Activated CD4-positive, CD25-positive, alpha-beta regulatory T cell (primary cell): ENCODE results near the gene WDR49.

Experiments
- DNase-seq, 4 experiments: peaks; one replicate each; lab custom pipeline; 2025; lab: John Stamatoyannopoulos, UW

WDR49 gene

GRCh38 chr3:167653760-167654159, at the start of gene WDR49:
TSS of gene WDR49 (minus strand) at chr3:167653942. CDS start at chr3:167653425, 517 bp downstream.
- DNase-seq, result no peak

DNA sequence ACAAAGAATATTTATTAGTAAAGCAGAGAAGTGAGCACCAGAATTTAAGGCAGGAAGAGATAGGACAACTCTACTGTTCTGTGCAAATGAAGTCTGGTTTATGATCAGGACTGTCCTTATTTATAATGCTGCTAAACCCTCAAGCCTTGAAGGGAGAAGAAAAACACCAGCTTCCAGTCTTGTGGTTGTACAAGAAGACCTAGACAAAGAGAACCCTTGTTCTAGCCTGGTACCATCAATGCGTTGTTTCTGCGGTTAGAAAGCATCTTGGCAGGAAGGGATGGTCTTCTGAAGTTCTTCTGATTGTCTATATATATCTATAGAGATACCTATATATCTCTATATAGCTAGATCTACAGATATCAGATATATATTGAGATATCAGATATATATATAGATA, 47.2 kb upstream of the WDR49 start:
- DNase-seq, result no peak

DNA sequence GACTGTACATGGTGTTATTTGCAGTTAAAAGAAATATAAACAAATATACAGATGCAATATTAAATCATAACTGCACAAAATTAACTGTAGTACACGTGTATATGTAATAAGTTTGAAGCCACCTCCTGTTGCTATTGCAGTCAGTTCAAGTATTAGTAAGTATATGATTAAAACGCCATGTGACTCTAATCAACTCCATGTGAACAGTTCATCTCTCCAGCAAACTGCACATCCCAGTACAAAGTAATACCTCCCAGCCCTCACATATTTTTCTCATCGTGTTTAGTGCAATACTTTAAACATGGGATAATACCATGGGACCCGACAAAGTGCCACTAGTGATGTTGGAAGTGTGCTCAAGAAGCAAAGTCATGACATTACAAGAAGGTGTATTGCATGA, 46.3 kb upstream of the WDR49 start:
- DNase-seq, result no peak

DNA sequence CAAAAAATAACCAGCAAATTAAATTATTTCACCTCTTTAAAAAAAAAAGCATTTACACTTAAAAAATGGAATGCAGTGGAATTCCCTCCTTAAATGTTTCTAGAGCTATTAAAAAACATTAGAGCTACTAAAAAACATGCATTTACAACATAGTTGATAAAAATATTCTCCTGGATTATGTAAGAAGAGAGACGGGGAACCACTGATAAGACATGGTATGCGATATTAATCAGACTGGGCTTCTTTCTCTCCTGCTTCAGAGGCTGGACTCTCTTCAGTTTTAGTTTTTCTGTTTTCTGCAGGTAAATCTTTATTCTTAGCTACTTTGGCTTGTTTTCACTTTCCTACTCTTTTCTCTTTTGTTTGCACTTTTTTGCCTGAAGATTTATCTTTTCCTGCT, 40.4 kb upstream of the WDR49 start:
- DNase-seq, result no peak

DNA sequence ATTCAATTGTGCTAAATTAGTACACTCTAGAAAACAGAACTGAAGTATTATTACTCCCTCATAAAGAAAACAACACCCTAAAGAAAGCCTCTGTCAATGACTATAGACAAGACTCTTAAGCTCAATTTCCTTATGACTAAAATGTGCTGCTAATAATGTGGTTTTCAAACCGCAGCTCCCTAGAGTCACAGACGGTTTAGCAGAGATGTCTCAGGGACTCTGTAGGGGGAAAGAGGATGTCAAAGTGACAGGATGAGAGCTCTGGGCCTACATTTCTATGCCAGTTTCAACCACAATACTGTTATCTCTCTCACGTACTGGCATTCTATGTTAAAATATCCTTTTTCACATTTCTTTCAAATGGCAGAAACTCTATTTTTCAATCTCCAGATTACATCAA, 37.6 kb upstream of the WDR49 start:
- no peak for DNase-seq

GRCh38 chr3:167684388-167684993, 30.7 kb upstream of the WDR49 start:
- DNase-seq, result peak; percentile 1 to 24 (median 13)

GRCh38 chr3:167679526-167679925, 25.8 kb upstream of the WDR49 start:
- DNase-seq, result no peak

- no peak for DNase-seq
Measured at GRCh38 chr3:167675848-167676247, 22.1 kb upstream of the WDR49 start.

DNA sequence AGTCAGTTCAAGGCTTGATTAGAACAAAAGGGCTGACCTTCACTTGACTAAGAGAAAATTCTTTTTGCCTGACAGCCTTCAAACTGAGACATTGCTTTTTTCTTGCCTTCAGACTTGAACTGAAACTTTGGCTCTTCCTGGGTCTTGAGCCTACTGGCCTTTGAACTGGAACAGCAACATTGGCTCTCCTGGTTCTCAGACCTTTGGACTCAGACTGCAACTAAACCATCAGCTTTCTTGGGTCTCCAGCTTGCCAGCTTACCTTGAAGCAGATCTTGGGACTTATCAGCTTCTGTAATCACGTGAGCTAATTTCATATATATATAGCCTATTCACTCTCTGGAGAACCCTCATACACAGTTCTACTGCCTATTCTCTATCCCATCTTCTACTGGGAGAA, 19.5 kb upstream of the WDR49 start:
- DNase-seq, result no peak

DNA sequence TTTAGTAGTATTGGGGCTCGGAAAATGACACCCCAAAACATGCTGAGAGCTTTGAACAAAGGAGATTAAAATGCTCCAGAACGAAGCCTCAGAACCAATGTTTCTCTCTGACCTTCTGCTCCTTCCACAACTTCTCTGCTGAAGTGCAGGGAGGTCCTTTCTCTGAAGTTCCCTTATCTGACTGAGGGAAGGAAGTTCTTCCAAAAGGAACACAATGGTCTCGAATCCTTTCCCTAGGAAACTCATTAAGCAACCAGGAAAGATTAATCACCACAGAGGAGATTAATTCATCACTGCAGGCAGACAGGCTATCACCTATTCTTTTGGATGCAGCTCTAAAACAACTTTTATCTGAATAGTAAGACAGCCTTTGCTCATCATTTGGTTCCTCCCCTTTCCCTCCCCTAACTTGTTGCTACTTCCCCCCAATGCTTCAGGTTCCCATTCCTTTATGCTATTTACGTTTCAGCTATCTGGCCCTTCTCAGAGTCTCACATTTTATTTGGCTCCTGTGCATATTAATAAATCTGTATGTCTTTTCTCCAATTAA, 18.2 kb upstream of the WDR49 start:
- no peak for DNase-seq

DNA sequence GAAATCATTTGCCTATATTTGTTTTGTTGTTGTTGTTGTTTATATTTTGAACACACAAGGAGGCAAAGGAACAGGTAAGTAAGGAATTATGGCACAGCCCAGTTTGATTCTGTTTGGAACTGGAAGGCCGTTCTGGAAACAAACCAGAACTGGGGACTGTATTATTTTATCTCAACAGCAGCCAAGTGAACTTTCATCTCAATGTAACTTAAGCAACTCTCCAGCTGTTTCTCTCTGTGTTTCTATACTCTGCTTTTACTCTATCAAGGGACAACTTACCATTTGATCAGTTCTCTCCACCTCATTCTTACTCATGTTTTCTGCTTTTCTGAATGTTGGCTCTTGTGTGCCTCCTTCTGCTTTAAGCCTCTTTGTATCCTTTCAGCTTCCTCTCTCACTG, 16.0 kb upstream of the WDR49 start:
- DNase-seq, result no peak

GRCh38 chr3:167668651-167669050, 14.9 kb upstream of the WDR49 start:
- DNase-seq, result no peak

- DNase-seq, result no peak
Measured at GRCh38 chr3:167666563-167666962, 12.8 kb upstream of the WDR49 start.

DNA sequence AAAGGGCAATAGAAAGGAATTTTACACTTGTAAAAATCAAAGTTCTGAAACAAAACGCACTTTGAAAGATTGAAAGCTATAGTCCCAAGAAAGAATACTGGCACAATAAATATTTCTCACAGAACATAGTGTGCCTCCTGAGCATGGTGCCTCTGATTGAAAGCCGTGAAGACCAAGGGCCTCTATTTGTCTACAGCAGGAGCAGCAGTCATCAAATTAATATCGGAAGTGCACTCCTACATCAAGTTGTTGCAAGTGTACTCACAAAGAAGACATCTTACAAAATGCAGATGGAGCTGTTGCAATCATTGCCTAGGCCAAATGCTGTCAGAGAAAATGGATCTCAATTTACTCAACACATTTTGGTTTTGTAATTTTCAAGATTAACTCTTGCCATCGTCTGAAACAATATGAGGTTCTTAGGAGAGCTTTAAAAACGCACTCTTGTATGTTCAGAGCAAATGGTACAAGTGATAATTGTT, 9.2 kb upstream of the WDR49 start:
- no peak for DNase-seq

GRCh38 chr3:167657684-167658225, 4.0 kb upstream of the WDR49 start:
- DNase-seq, result no peak

GRCh38 chr3:167656821-167657220, 3.1 kb upstream of the WDR49 start:
- DNase-seq, result no peak

- DNase-seq, result no peak
Measured at GRCh38 chr3:167653155-167653554, 587 bp downstream of the WDR49 start.

DNA sequence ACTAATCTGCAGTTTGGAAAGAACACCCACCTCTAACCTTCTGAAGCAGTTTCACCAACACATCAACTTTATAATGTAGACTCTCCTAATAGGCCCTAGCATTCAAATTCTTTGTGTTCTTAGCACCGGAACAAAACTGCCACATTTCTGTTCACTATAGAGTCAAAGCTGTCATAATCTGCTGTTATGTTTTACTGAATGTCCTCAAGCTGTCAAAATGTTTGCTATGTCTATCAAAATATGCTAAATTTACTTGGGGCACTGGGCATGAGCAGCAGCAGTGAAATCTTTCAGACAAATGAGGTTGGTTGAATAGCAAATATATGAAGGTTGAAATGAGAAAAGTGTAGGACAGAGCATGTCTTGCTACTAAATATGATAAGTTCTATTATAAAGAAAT, 1.9 kb downstream of the WDR49 start:
- no peak for DNase-seq

DNA sequence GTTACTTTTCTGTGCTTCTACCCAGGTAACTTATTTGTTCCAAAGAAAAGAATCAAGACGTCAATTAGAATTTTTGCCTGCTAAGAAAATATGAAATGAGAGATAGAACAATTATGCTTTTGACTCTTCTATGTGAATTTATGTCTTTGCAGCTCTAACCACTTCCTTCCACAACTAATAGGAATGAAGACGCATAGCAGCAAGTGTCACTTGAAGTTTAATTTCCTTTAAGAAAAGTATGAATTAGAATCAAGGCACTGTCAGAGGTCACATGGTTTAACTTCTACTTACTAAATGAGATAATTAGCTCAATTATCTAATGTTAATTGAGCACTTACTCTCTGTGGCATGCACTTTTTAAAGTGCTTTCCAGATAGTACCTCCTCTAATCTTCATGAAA, 3.3 kb downstream of the WDR49 start:
- no peak for DNase-seq

GRCh38 chr3:167649746-167650145, 4.0 kb downstream of the WDR49 start:
- DNase-seq, result no peak

- no peak for DNase-seq
Measured at GRCh38 chr3:167644611-167645010, 9.1 kb downstream of the WDR49 start.

GRCh38 chr3:167631471-167631870, 22.3 kb downstream of the WDR49 start:
- no peak for DNase-seq

DNA sequence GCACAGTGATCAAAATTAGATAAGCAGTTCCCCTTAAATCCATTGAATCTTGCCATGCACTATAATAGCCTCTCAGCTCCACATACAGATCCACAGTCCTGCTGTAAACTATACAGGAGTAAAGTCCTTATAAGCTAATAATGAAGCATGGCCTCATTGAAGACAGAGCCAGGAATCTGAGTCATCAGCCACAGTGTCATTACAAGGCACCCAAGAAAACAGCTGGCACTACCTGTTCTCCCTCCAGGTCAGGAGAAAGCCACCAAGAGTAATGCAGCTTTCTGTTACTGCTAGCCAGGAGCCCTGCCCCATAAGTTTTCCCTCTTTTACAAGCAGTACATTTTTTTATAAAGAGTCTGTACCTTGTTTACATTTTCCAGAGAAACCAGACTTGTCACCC, 27.3 kb downstream of the WDR49 start:
- no peak for DNase-seq

DNA sequence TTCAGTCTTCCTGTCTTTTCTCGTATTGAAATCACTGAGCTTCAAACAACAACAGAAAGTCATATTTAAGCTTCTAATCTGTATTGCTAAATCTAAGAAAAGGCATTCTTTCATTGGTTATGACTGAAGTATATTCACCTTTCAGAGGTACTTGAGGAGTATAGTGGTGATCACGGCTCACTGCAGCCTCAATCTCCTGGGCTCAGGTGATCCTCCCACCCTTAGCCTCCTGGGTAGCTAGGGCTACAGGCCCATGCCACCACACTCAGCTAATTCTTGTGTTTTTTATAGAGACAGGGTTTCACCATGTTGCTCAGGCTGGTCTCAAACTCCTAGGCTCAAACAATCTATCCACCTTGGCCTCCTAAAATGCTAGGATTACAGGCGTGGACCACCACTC, 38.7 kb downstream of the WDR49 start:
- DNase-seq, result no peak
